NB4 (cell line): ENCODE data around the gene CYB561.

Source experiments
- MYC ChIP-seq: IDR thresholded peaks from 2 replicates; pipeline ENCODE4 v1.6.1; 2011; ENCODE audit warnings: low read depth, low read length
- TF ChIP-seq, protein P1 (sequence below): IDR thresholded peaks from one replicate; pipeline ENCODE4 v1.5.1; 2012; ENCODE audit warnings: low read depth, low read length
- TF ChIP-seq, protein P2 (sequence below): IDR thresholded peaks from 2 replicates; pipeline ENCODE4 v1.6.1; 2011; ENCODE audit warnings: low read depth, low read length

DNA sequence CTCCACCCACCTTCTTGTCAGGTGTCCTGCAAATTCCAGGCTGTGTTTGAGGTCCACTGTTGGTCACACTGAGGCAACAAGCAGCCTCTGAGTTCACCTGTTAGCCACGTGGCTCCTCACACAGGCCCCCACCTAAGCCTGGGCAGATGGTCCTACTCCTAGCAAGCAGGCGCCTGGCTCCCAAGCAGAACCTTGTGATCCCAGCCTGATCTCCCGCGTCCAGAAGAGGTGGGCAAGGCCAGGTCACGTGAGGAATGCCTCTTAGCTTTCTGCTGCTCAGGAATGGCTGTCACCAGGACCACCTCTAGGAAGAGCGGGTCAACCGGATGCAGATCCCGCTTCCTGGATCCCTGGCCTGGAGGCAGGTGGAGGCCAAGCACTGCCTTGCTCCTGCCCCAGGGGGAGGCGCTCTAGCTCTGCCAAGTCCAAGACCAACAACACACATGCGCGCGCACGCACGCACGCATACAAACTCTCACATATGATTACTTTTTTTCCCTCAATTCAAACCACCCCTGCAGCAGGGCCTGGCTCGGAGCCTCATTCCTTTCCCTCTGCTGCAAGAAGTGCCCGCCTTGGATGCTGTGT is 9.5 kb downstream of the CYB561 start:
- TF ChIP-seq, protein P1, sequence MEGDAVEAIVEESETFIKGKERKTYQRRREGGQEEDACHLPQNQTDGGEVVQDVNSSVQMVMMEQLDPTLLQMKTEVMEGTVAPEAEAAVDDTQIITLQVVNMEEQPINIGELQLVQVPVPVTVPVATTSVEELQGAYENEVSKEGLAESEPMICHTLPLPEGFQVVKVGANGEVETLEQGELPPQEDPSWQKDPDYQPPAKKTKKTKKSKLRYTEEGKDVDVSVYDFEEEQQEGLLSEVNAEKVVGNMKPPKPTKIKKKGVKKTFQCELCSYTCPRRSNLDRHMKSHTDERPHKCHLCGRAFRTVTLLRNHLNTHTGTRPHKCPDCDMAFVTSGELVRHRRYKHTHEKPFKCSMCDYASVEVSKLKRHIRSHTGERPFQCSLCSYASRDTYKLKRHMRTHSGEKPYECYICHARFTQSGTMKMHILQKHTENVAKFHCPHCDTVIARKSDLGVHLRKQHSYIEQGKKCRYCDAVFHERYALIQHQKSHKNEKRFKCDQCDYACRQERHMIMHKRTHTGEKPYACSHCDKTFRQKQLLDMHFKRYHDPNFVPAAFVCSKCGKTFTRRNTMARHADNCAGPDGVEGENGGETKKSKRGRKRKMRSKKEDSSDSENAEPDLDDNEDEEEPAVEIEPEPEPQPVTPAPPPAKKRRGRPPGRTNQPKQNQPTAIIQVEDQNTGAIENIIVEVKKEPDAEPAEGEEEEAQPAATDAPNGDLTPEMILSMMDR, result peak; percentile 15
- TF ChIP-seq MYC, result no peak
- TF ChIP-seq, protein P2, sequence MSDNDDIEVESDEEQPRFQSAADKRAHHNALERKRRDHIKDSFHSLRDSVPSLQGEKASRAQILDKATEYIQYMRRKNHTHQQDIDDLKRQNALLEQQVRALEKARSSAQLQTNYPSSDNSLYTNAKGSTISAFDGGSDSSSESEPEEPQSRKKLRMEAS, result no peak
